Astrocyte (in vitro differentiated cells and primary cell): ENCODE data around the gene CTNND2. TPM values are rescaled to one million over a fixed set of nuclear protein-coding genes. Genes with fewer than 3 reads are reported as not detected.

ENCODE experiments used
- DNase-seq: peaks from one replicate; pipeline ENCODE4 v3.0.0-alpha.2; 2010; ENCODE audit warnings: low read depth
- FAIRE-seq: peaks from 2 replicates; lab custom pipeline; 2011; peaks lifted over from hg19 to GRCh38; lab: Jason Lieb, UNC
- H2AFZ ChIP-seq: 2 replicates; pipeline ENCODE4 v1.6.0; 2012; ENCODE audit warnings: low read depth, low read length, inconsistent platforms
- H3K27ac ChIP-seq: 2 replicates; pipeline ENCODE4 v1.5.1; 2011; ENCODE audit warnings: low read depth, low read length, inconsistent platforms
- H3K27me3 ChIP-seq: 2 replicates; pipeline ENCODE4 v1.6.0; 2011; ENCODE audit warnings: low read length, inconsistent platforms; ENCODE audit not compliant: insufficient read depth
- H3K36me3 ChIP-seq: 2 replicates; pipeline ENCODE4 v1.5.1; 2011; ENCODE audit warnings: low read length, inconsistent platforms; ENCODE audit not compliant: insufficient read depth
- H3K4me1 ChIP-seq: 2 replicates; pipeline ENCODE4 v1.5.1; 2011; ENCODE audit warnings: low read length, inconsistent platforms; ENCODE audit not compliant: insufficient read depth
- H3K4me2 ChIP-seq: 2 replicates; pipeline ENCODE4 v1.6.0; 2012; ENCODE audit warnings: low read length, inconsistent platforms
- H3K4me3 ChIP-seq: 2 replicates; pipeline ENCODE4 v1.5.1; 2011; ENCODE audit warnings: low read depth, mild to moderate bottlenecking, low read length, inconsistent platforms; ENCODE audit not compliant: insufficient read depth
- H3K79me2 ChIP-seq: 2 replicates; pipeline ENCODE4 v1.6.0; 2012; ENCODE audit warnings: mild to moderate bottlenecking, low read length, inconsistent platforms; ENCODE audit not compliant: insufficient read depth
- H3K9ac ChIP-seq: 2 replicates; pipeline ENCODE4 v1.6.0; 2012; ENCODE audit warnings: mild to moderate bottlenecking, low read length, inconsistent platforms
- H3K9me3 ChIP-seq: 2 replicates; pipeline ENCODE4 v1.5.1; 2012; ENCODE audit warnings: low read depth, mild to moderate bottlenecking, low read length, inconsistent platforms; ENCODE audit not compliant: insufficient read depth
- H4K20me1 ChIP-seq: 2 replicates; pipeline ENCODE4 v1.6.0; 2012; ENCODE audit warnings: low read length, inconsistent platforms; ENCODE audit not compliant: insufficient read depth
- H3K27ac Mint-ChIP-seq: one replicate; pipeline ENCODE4 v1.8.0; 2021; ENCODE audit warnings: mild to moderate bottlenecking, mixed read lengths; ENCODE audit not compliant: unreplicated experiment
- H3K27me3 Mint-ChIP-seq: one replicate; pipeline ENCODE4 v1.8.0; 2021; ENCODE audit warnings: low read depth, mixed read lengths; ENCODE audit not compliant: unreplicated experiment
- H3K36me3 Mint-ChIP-seq: one replicate; pipeline ENCODE4 v1.8.0; 2021; ENCODE audit warnings: low read depth, mixed read lengths; ENCODE audit not compliant: unreplicated experiment
- H3K4me1 Mint-ChIP-seq: one replicate; pipeline ENCODE4 v1.8.0; 2021; ENCODE audit warnings: low read depth, mixed read lengths; ENCODE audit not compliant: unreplicated experiment
- H3K4me3 Mint-ChIP-seq: one replicate; pipeline ENCODE4 v1.8.0; 2021; ENCODE audit warnings: mild to moderate bottlenecking, moderate library complexity, mixed read lengths; ENCODE audit not compliant: unreplicated experiment
- H3K9me3 Mint-ChIP-seq: one replicate; pipeline ENCODE4 v1.8.0; 2021; ENCODE audit warnings: mild to moderate bottlenecking, mixed read lengths; ENCODE audit not compliant: unreplicated experiment
- CTCF ChIP-seq: IDR thresholded peaks from 2 replicates; pipeline ENCODE4 v1.5.1; 2011; ENCODE audit warnings: low read depth, mild to moderate bottlenecking, inconsistent platforms, low read length, moderate library complexity; ENCODE audit not compliant: insufficient read depth
- EZH2 ChIP-seq: IDR thresholded peaks from 2 replicates; pipeline ENCODE4 v1.6.1; 2012; ENCODE audit warnings: mild to moderate bottlenecking, low read length, inconsistent platforms; ENCODE audit not compliant: insufficient read depth
- total RNA-seq: library from RNA; stranded (reverse); gene quantifications from 2 replicates; pipeline ENCODE4 v1.2.1, GENCODE V29; 2021

The CTNND2 gene
- total RNA-seq, 1 donor from 2014 or later: 4.5 TPM

GRCh38 chr5:11863911-11864310 is 40.3 kb downstream of the CTNND2 start:
- Histone ChIP-seq H4K20me1 (no peaks in the 10 kb centered on the region), H3K36me3 (no peaks in the 10 kb centered on the region), H3K4me1 (no peaks in the 10 kb centered on the region), H3K27me3 (no peaks in the 10 kb centered on the region), H3K4me3 (no peak overlapping the region), H2AFZ (no peak overlapping the region), H3K9ac (no peak overlapping the region), H3K27ac (no peak overlapping the region), H3K79me2 (no peaks in the 10 kb centered on the region), H3K4me2 (no peak overlapping the region), H3K9me3 (no peaks in the 10 kb centered on the region)
- FAIRE-seq: no peak
- DNase-seq: no peak
- Mint-ChIP-seq H3K27me3 (no peaks in the 10 kb centered on the region), H3K9me3 (no peaks in the 10 kb centered on the region), H3K27ac (no peak overlapping the region), H3K4me1 (no peaks in the 10 kb centered on the region), H3K4me3 (no peak overlapping the region), H3K36me3 (peaks cover 1% of the 10 kb centered on the region)
- TF ChIP-seq CTCF (no peak), EZH2 (no peak)

DNA sequence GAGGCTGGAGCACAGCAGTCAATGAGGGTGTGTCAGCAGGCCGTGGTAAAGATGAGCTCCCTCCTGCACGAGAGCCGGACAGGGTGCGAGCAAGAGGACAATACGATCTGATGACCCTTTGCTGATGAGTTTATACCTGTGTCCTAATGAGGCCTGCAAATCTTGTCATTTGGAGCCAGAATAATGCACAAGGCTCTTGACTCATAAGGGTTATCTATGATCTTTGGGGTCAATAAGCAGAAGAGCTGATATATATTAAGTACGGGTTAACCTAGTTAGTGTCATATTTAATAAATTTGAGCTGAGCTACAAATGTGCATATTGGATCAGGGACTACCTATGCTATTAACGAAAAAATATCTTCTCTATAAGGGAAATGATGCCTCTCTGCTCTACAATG is 46.9 kb downstream of the CTNND2 start:
- FAIRE-seq (no peak), DNase-seq (no peak)
- no peak overlapping the region for H3K9ac ChIP-seq
- H3K9me3 ChIP-seq: no peaks in the 10 kb centered on the region
- H3K36me3 ChIP-seq: no peaks in the 10 kb centered on the region
- H3K27me3 ChIP-seq: no peaks in the 10 kb centered on the region
- H4K20me1 ChIP-seq: no peaks in the 10 kb centered on the region
- H3K27ac ChIP-seq: no peak overlapping the region
- Mint-ChIP-seq H3K4me1 (no peaks in the 10 kb centered on the region), H3K36me3 (no peaks in the 10 kb centered on the region), H3K4me3 (no peak overlapping the region), H3K27me3 (no peaks in the 10 kb centered on the region), H3K27ac (no peak overlapping the region), H3K9me3 (peaks cover 1% of the 10 kb centered on the region)
- peaks cover 1% of the 10 kb centered on the region for H3K4me1 ChIP-seq
- H3K79me2 ChIP-seq: no peaks in the 10 kb centered on the region
- H3K4me3 ChIP-seq: no peak overlapping the region
- no peak overlapping the region for H2AFZ ChIP-seq
- TF ChIP-seq CTCF (no peak), EZH2 (no peak)
- H3K4me2 ChIP-seq: no peak overlapping the region

GRCh38 chr5:11854936-11855335 is 49.3 kb downstream of the CTNND2 start:
- Histone ChIP-seq H3K36me3 (no peaks in the 10 kb centered on the region), H3K4me2 (no peak overlapping the region), H2AFZ (no peak overlapping the region), H3K4me1 (peaks cover 12% of the 10 kb centered on the region), H3K79me2 (no peaks in the 10 kb centered on the region), H3K9ac (no peak overlapping the region), H3K4me3 (no peak overlapping the region), H3K27me3 (no peaks in the 10 kb centered on the region), H3K27ac (no peak overlapping the region), H4K20me1 (no peaks in the 10 kb centered on the region), H3K9me3 (no peaks in the 10 kb centered on the region)
- no peak for TF ChIP-seq CTCF
- TF ChIP-seq EZH2: no peak
- peaks cover 9% of the 10 kb centered on the region for H3K4me1 Mint-ChIP-seq
- H3K36me3 Mint-ChIP-seq: no peaks in the 10 kb centered on the region
- peaks cover 1% of the 10 kb centered on the region for H3K9me3 Mint-ChIP-seq
- DNase-seq (no peak), FAIRE-seq (no peak)
- no peak overlapping the region for H3K27ac Mint-ChIP-seq
- H3K4me3 Mint-ChIP-seq: no peak overlapping the region
- H3K27me3 Mint-ChIP-seq: no peaks in the 10 kb centered on the region
